GM12891 (cell line): ENCODE results near the gene UBE2E3.
A peak's percentile ranks its signal among the peaks of the same experiment; 100 is the strongest.

Experiments
- PAX5 ChIP-seq: IDR thresholded peaks from 2 replicates; pipeline ENCODE4 v1.6.1; 2011; ENCODE audit warnings: low read length, moderate library complexity, mild to moderate bottlenecking; ENCODE audit not compliant: insufficient read depth, severe bottlenecking
- POLR2A ChIP-seq: IDR thresholded peaks from 2 replicates; pipeline ENCODE4 v1.6.1; 2011; ENCODE audit warnings: low read depth, low read length, control low read depth
- POLR2AphosphoS5 ChIP-seq: IDR thresholded peaks from 2 replicates; pipeline ENCODE4 v1.6.1; 2011; ENCODE audit warnings: low read depth, low read length, control low read depth
- POU2F2 ChIP-seq: IDR thresholded peaks from 2 replicates; pipeline ENCODE4 v1.6.1; 2011; ENCODE audit warnings: low read depth, mild to moderate bottlenecking, control low read depth, low read length, moderate library complexity
- SPI1 ChIP-seq: IDR thresholded peaks from 2 replicates; pipeline ENCODE4 v1.6.1; 2011; ENCODE audit warnings: low read depth, low read length, control low read depth
- TAF1 ChIP-seq: IDR thresholded peaks from 2 replicates; pipeline ENCODE4 v1.6.1; 2011; ENCODE audit warnings: low read depth, low read length, control low read depth

GRCh38 chr2:181106789-181107627 is 126.6 kb downstream of the UBE2E3 start:
- TF ChIP-seq POLR2A, result no peak
- peak; percentile 34 for TF ChIP-seq PAX5
- TF ChIP-seq TAF1, result no peak
- no peak for TF ChIP-seq POLR2AphosphoS5
- no peak for TF ChIP-seq SPI1
- TF ChIP-seq POU2F2, result peak; percentile 60; the same call in 1 of the 2 replicates
